GM21619 (cell line): Measurements from ENCODE around the gene HMGB4.

Experiments used
- ATAC-seq: cut with Tn5 transposase; IDR thresholded peaks from one replicate; pipeline ENCODE4 v1.9.1; 2021; ENCODE audit not compliant: unreplicated experiment

HMGB4 gene

GRCh38 chr1:33863779-33864178, at the start of gene HMGB4:
HMGB4 (plus strand) TSS chr1:33864079; CDS start chr1:33864192, 113 bp downstream.
- no peak for ATAC-seq

- ATAC-seq: no peak
Observed at GRCh38 chr1:33814166-33814565, 49.7 kb upstream of the HMGB4 start.

GRCh38 chr1:33815061-33815460, 48.8 kb upstream of the HMGB4 start:
- ATAC-seq: no peak

GRCh38 chr1:33818071-33818470, 45.8 kb upstream of the HMGB4 start:
- no peak for ATAC-seq

GRCh38 chr1:33819290-33819912, 44.5 kb upstream of the HMGB4 start:
- no peak for ATAC-seq

- ATAC-seq: no peak
Observed at GRCh38 chr1:33819913-33820311, 44.0 kb upstream of the HMGB4 start.

- no peak for ATAC-seq
Observed at GRCh38 chr1:33820804-33821203, 43.1 kb upstream of the HMGB4 start.

- ATAC-seq: no peak
Observed at GRCh38 chr1:33821291-33821690, 42.6 kb upstream of the HMGB4 start.

GRCh38 chr1:33822396-33822795, 41.5 kb upstream of the HMGB4 start:
- ATAC-seq: no peak

GRCh38 chr1:33823401-33823800, 40.5 kb upstream of the HMGB4 start:
- ATAC-seq: no peak

- no peak for ATAC-seq
Observed at GRCh38 chr1:33823830-33824229, 40.0 kb upstream of the HMGB4 start.

- ATAC-seq: no peak
Observed at GRCh38 chr1:33824321-33824720, 39.6 kb upstream of the HMGB4 start.

- no peak for ATAC-seq
Observed at GRCh38 chr1:33824971-33825370, 38.9 kb upstream of the HMGB4 start.

- ATAC-seq: no peak
Observed at GRCh38 chr1:33825506-33825905, 38.4 kb upstream of the HMGB4 start.

GRCh38 chr1:33826311-33826710, 37.6 kb upstream of the HMGB4 start:
- ATAC-seq: no peak

GRCh38 chr1:33826711-33827110, 37.2 kb upstream of the HMGB4 start:
- no peak for ATAC-seq

- no peak for ATAC-seq
Observed at GRCh38 chr1:33828059-33828458, 35.8 kb upstream of the HMGB4 start.

- ATAC-seq: no peak
Observed at GRCh38 chr1:33828654-33829053, 35.2 kb upstream of the HMGB4 start.

GRCh38 chr1:33836911-33837310, 27.0 kb upstream of the HMGB4 start:
- no peak for ATAC-seq

- ATAC-seq: no peak
Observed at GRCh38 chr1:33837635-33838034, 26.2 kb upstream of the HMGB4 start.

- no peak for ATAC-seq
Observed at GRCh38 chr1:33841494-33841893, 22.4 kb upstream of the HMGB4 start.

- no peak for ATAC-seq
Observed at GRCh38 chr1:33842348-33842747, 21.5 kb upstream of the HMGB4 start.

- no peak for ATAC-seq
Observed at GRCh38 chr1:33844166-33844565, 19.7 kb upstream of the HMGB4 start.
